ENCODE measurements around the gene EHD4.

EHD4 gene

GRCh38 chr15:41847206-41847605 is 125.2 kb downstream of the EHD4 start:
- FAIRE-seq: no peak
- no peak for DNase-seq (ENCODE audit: insufficient read length)
- no peak for TF ChIP-seq POLR2AphosphoS5 (IDR thresholded peaks at IDR 0.05; ENCODE audit: low read depth, low read length)
- no peak for TF ChIP-seq POLR2A (IDR thresholded peaks at IDR 0.05; ENCODE audit: low read depth, low read length)
- no peak for TF ChIP-seq TAF1 (IDR thresholded peaks at IDR 0.05; ENCODE audit: borderline replicate concordance, low read depth, low read length)

Measured in GM12892 (cell line).